B cell (primary cell): Measurements from ENCODE around the gene DUS4L. TPM values are rescaled to one million over a fixed set of nuclear protein-coding genes. Genes with fewer than 3 reads are reported as not detected.

Source experiments
- ATAC-seq: fragments of 200-7000 bp; cut with Tn5 transposase; one replicate; pipeline ENCODE4 v1.10.0; 2021; ENCODE audit warnings: low read depth, mild to moderate bottlenecking, moderate number of reproducible peaks, moderate library complexity
- CTCF ChIA-PET: fragments of 350-600 bp; sonication (Branson Sonifier 250); formaldehyde crosslinking; loops from one replicate; lab custom pipeline; 2021; ENCODE audit warnings: antibody characterized with exemption, inconsistent platforms; lab: Charles Lee
- POLR2A ChIA-PET: fragments of 350-600 bp; sonication (Branson Sonifier 250); formaldehyde crosslinking; loops from one replicate; lab custom pipeline; 2021; ENCODE audit warnings: antibody characterized with exemption; lab: Charles Lee
- DNase-seq: peaks from one replicate; pipeline ENCODE4 v3.0.0; 2013
- H2AFZ ChIP-seq: 2 replicates; pipeline ENCODE4 v1.6.1; 2012; ENCODE audit warnings: mild to moderate bottlenecking, low read depth, low read length; ENCODE audit not compliant: insufficient read depth, poor library complexity, severe bottlenecking
- H3K27ac ChIP-seq, 2 donors: 1 replicate in 1 of 2; 2 replicates in 1 of 2; pipeline ENCODE4 v1.5.1; 2012 to 2013; ENCODE audit warnings: low read length in 2 of 2, mild to moderate bottlenecking in 2 of 2, moderate library complexity in 1 of 2
- H3K27me3 ChIP-seq, 4 experiments: fragments of 200-600 bp in 1 of 4; sonication (generic) in 1 of 4; replicated peaks in 1 of 4; 1 replicate in 2 of 4; 2 replicates in 2 of 4; pipeline versions ENCODE4 v1.6.1 to v1.7.0; 2013 to 2016; ENCODE audit warnings: low read length in 3 of 4, mild to moderate bottlenecking in 2 of 4, mixed read lengths in 1 of 4, moderate library complexity in 1 of 4; ENCODE audit not compliant: insufficient read depth in 4 of 4, control insufficient read depth in 3 of 4; ENCODE audit errors: control extremely low read depth in 1 of 4
- H3K36me3 ChIP-seq, 2 experiments: replicated peaks in 1 of 2; 1 replicate in 1 of 2; 2 replicates in 1 of 2; pipeline versions ENCODE4 v1.6.1 to v1.7.1; 2013; ENCODE audit warnings: low read length in 1 of 2; ENCODE audit not compliant: insufficient read depth in 2 of 2, control insufficient read depth in 1 of 2; ENCODE audit errors: control extremely low read depth in 1 of 2, extremely low read depth in 1 of 2
- H3K4me1 ChIP-seq, 2 donors: fragments of 200-600 bp in 1 of 2; sonication (generic) in 1 of 2; 1 replicate in 1 of 2; 2 replicates in 1 of 2; pipeline versions ENCODE4 v1.5.1 to v1.6.1; 2013 to 2017; ENCODE audit warnings: low read length in 2 of 2; ENCODE audit not compliant: control insufficient read depth in 2 of 2, insufficient read depth in 2 of 2
- H3K4me2 ChIP-seq: replicated peaks from 2 replicates; pipeline ENCODE3; 2012; ENCODE audit warnings: mild to moderate bottlenecking, low read depth, low read length; ENCODE audit not compliant: poor library complexity, severe bottlenecking
- H3K4me3 ChIP-seq, 5 experiments: fragments of 200-600 bp in 1 of 5; sonication (generic) in 1 of 5; 1 replicate in 3 of 5; 2 replicates in 2 of 5; pipeline versions ENCODE4 v1.5.1 to v1.7.0; 2011 to 2016; ENCODE audit warnings: low read length in 4 of 5, mild to moderate bottlenecking in 4 of 5, low read depth in 2 of 5, control low read depth in 1 of 5, moderate library complexity in 1 of 5; ENCODE audit not compliant: insufficient read depth in 1 of 5; ENCODE audit errors: control extremely low read depth in 1 of 5, extremely low read depth in 1 of 5
- H3K79me2 ChIP-seq: fragments of 200-600 bp; sonication (generic); one replicate; pipeline ENCODE4 v1.6.0; 2016; ENCODE audit warnings: low read length; ENCODE audit not compliant: control insufficient read depth, insufficient read depth
- H3K9ac ChIP-seq: fragments of 200-600 bp; sonication (generic); 2 replicates; pipeline ENCODE4 v1.6.1; 2017; ENCODE audit warnings: mild to moderate bottlenecking, low read length, moderate library complexity
- H3K9me3 ChIP-seq, 3 donors: one replicate each; pipeline versions ENCODE4 v1.6.1 to v1.7.1; 2013; ENCODE audit warnings: low read length in 2 of 3; ENCODE audit not compliant: control insufficient read depth in 2 of 3, insufficient read depth in 1 of 3; ENCODE audit errors: control extremely low read depth in 1 of 3
- H4K20me1 ChIP-seq: 2 replicates; pipeline ENCODE4 v1.6.0; 2012; ENCODE audit warnings: mild to moderate bottlenecking, low read length; ENCODE audit not compliant: insufficient read depth, control insufficient read depth, poor library complexity, severe bottlenecking
- H3K27ac Mint-ChIP-seq: one replicate; pipeline ENCODE4 v1.8.0; 2021; ENCODE audit warnings: mixed read lengths
- H3K27me3 Mint-ChIP-seq: one replicate; pipeline ENCODE4 v1.8.0; 2021; ENCODE audit warnings: mixed read lengths
- H3K4me1 Mint-ChIP-seq: one replicate; pipeline ENCODE4 v1.8.0; 2021; ENCODE audit warnings: mixed read lengths
- H3K4me3 Mint-ChIP-seq: one replicate; pipeline ENCODE4 v1.8.0; 2021; ENCODE audit warnings: mixed read lengths
- H3K9me3 Mint-ChIP-seq: one replicate; pipeline ENCODE4 v1.8.0; 2022; ENCODE audit warnings: mixed read lengths; ENCODE audit not compliant: insufficient read depth
- EZH2 ChIP-seq: IDR thresholded peaks from 2 replicates; pipeline ENCODE4 v1.6.1; 2012; ENCODE audit warnings: borderline replicate concordance, low read depth, mild to moderate bottlenecking, moderate library complexity, low read length; ENCODE audit not compliant: insufficient read depth, poor library complexity, severe bottlenecking
- WGBS: methylation state at CpG from one replicate; pipeline ENCODE4 v1.1.5; 2013; ENCODE audit warnings: missing lambda C conversion rate; ENCODE audit not compliant: insufficient coverage; 5-methylcytosine and 5-hydroxymethylcytosine counted together
- intact Hi-C: fragments of 100-400 bp; cut with micrococcal nuclease; formaldehyde crosslinking; loops from one replicate; pipeline ENCODE4 v1.10.0; 2022
- polyA plus RNA-seq: library from polyadenylated mRNA; depleted of rRNA; stranded (reverse); fragments of >200 nt; gene quantifications from 2 replicates; pipeline ENCODE4 v1.2.3, GENCODE V29; 2012
- total RNA-seq, 2 donors: library from RNA; stranded (reverse); fragments of 120-200 nt in 1 of 2; gene quantifications; 1 replicate in 1 of 2; 2 replicates in 1 of 2; pipeline versions ENCODE4 v1.2.3 to v1.2.4, GENCODE V29; 2013 to 2022
- TF ChIP-seq, protein P1 (sequence below): fragments of 200-600 bp; IDR thresholded peaks from one replicate; pipeline ENCODE4 v1.8.0; 2022; ENCODE audit warnings: antibody characterized with exemption, mild to moderate bottlenecking

The DUS4L gene
- total and polyA plus RNA-seq, 2 donors (not counting 1 experiment from before 2014, with no cell fraction given), result 4.1 to 18.7 TPM

DNA sequence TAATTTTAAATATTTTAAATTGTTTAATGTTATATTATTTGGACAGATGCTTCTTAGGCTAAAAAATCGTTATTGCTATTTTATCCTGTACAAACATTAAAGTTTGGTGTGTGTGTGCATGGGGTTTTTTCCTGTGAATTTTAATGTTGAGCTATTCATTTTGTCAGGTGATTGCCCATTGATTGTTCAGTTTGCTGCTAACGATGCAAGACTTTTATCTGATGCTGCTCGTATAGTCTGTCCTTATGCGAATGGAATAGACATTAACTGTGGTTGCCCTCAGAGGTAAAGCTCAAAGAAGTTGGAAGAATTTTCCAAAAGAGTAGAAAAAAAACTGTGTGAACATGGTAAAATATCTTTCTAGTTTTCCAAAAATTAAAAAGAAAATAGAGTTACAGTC is 9.8 kb downstream of the DUS4L start:
- no peak overlapping the region for H3K4me3 Mint-ChIP-seq
- Histone ChIP-seq H3K79me2 (no peaks in the 10 kb centered on the region), H3K4me3 (no peak overlapping the region), H3K9ac (no peak overlapping the region), H3K9me3 (no peaks in the 10 kb centered on the region), H4K20me1 (no peaks in the 10 kb centered on the region), H3K27ac (no peak overlapping the region), H3K4me1 (no peaks in the 10 kb centered on the region), H3K27me3 (no peaks in the 10 kb centered on the region), H3K4me2 (no peak overlapping the region), H2AFZ (no peak overlapping the region), H3K36me3 (peaks cover 1 to 26% of the 10 kb centered on the region in 2 experiments)
- H3K4me1 Mint-ChIP-seq, result peaks cover 1% of the 10 kb centered on the region
- intact Hi-C loops, result no loop called here
- POLR2A ChIA-PET, result no interaction called here
- no peak for TF ChIP-seq EZH2
- TF ChIP-seq, protein P1, sequence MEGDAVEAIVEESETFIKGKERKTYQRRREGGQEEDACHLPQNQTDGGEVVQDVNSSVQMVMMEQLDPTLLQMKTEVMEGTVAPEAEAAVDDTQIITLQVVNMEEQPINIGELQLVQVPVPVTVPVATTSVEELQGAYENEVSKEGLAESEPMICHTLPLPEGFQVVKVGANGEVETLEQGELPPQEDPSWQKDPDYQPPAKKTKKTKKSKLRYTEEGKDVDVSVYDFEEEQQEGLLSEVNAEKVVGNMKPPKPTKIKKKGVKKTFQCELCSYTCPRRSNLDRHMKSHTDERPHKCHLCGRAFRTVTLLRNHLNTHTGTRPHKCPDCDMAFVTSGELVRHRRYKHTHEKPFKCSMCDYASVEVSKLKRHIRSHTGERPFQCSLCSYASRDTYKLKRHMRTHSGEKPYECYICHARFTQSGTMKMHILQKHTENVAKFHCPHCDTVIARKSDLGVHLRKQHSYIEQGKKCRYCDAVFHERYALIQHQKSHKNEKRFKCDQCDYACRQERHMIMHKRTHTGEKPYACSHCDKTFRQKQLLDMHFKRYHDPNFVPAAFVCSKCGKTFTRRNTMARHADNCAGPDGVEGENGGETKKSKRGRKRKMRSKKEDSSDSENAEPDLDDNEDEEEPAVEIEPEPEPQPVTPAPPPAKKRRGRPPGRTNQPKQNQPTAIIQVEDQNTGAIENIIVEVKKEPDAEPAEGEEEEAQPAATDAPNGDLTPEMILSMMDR, result no peak
- no peak overlapping the region for H3K27ac Mint-ChIP-seq
- no peaks in the 10 kb centered on the region for H3K27me3 Mint-ChIP-seq
- ATAC-seq (no peak), DNase-seq (no peak)
- no peaks in the 10 kb centered on the region for H3K9me3 Mint-ChIP-seq
- CTCF ChIA-PET, result interaction anchor here (1.0 kb wide), 1 partner anchor 65 kb away, joined by 4 read pairs; no protein-coding TSS in a partner anchor
- WGBS, result 100% methylated on average over 1 of the region's 4 CpGs

DNA sequence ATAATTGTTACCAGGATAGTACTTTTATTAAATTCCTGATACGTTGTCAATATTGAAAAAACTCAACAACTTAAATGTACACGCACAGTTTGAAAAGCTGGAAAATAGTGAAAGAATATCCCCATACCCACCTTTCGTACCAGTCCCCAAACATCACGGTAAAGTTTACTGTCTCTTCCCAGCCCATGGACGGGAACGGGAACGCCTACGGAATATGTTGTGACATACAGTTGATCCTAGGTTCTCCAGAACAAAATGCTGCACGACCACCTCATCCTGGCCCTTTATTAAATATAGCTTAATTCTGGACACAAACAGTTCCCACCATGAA is 15.7 kb downstream of the DUS4L start:
- peaks cover 23% of the 10 kb centered on the region for H3K4me1 Mint-ChIP-seq
- ATAC-seq, result no peak
- DNase-seq, result no peak
- H3K27me3 Mint-ChIP-seq, result no peaks in the 10 kb centered on the region
- CTCF ChIA-PET, result interaction anchor here (0.7 to 1.5 kb wide), 4 partner anchors 38 to 164 kb away, joined by 3 to 4 read pairs (median 3); no protein-coding TSS in a partner anchor
- Histone ChIP-seq H3K27ac (peak overlapping the region; percentile 66 to 80), H3K4me1 (peaks cover 4 to 7% of the 10 kb centered on the region in 2 donors), H3K27me3 (no peaks in the 10 kb centered on the region), H3K4me2 (peak overlapping the region; percentile 85), H3K9me3 (no peaks in the 10 kb centered on the region), H3K79me2 (peaks cover 5% of the 10 kb centered on the region), H3K4me3 (peak overlapping the region; percentile 75 to 93 (median 85)), H4K20me1 (no peaks in the 10 kb centered on the region), H2AFZ (peak overlapping the region; percentile 98), H3K36me3 (peaks cover 2 to 4% of the 10 kb centered on the region in 2 experiments), H3K9ac (peak overlapping the region; percentile 94)
- POLR2A ChIA-PET, result interaction anchor here (0.6 to 2.2 kb wide), 2 partner anchors 15 to 16 kb away, joined by 3 to 6 read pairs; partner anchors contain the start of genes COG5 and DUS4L
- H3K9me3 Mint-ChIP-seq, result no peaks in the 10 kb centered on the region
- H3K27ac Mint-ChIP-seq, result peak overlapping the region; percentile 79
- peak overlapping the region; percentile 85 for H3K4me3 Mint-ChIP-seq
- 0% methylated on average over 7 of the region's 9 CpGs for WGBS
- intact Hi-C loops, result no loop called here
- TF ChIP-seq, protein P1, result no peak
- TF ChIP-seq EZH2, result no peak
